Fibroblast of lung (primary cell): ENCODE data around the gene RNF168. TPM values are rescaled to one million over a fixed set of nuclear protein-coding genes. Genes with fewer than 3 reads are reported as not detected.
"Not testable (repeated sequence)": the region's sequence is repeated elsewhere in the genome, so short reads cannot be mapped to it uniquely, and the experiment has no call there.

Source experiments
- DNase-seq, 2 donors: peaks; one replicate each; pipeline versions ENCODE4 v3.0.0 to v3.0.0-alpha.2; 2010; ENCODE audit warnings: low read depth in 2 of 2
- H2AFZ ChIP-seq: 2 replicates; pipeline ENCODE4 v1.5.1; 2012; ENCODE audit warnings: low read length, control low read depth, inconsistent platforms
- H3K27ac ChIP-seq: 2 replicates; pipeline ENCODE4 v1.5.1; 2011; ENCODE audit warnings: low read length, control low read depth; ENCODE audit not compliant: insufficient read depth
- H3K27me3 ChIP-seq: 2 replicates; pipeline ENCODE4 v1.5.1; 2011; ENCODE audit warnings: mild to moderate bottlenecking, low read length; ENCODE audit not compliant: control insufficient read depth, insufficient read depth
- H3K36me3 ChIP-seq: 2 replicates; pipeline ENCODE4 v1.5.1; 2011; ENCODE audit warnings: low read length; ENCODE audit not compliant: control insufficient read depth, insufficient read depth
- H3K4me1 ChIP-seq: 2 replicates; pipeline ENCODE4 v1.5.1; 2011; ENCODE audit warnings: low read length; ENCODE audit not compliant: control insufficient read depth, insufficient read depth; ENCODE audit errors: extremely low read depth
- H3K4me2 ChIP-seq: 2 replicates; pipeline ENCODE4 v1.5.1; 2011; ENCODE audit warnings: low read length, control low read depth; ENCODE audit not compliant: insufficient read depth; ENCODE audit errors: extremely low read depth
- H3K4me3 ChIP-seq, 4 experiments: fragments of 200-600 bp in 1 of 4; sonication (generic) in 1 of 4; replicated peaks in 1 of 4; 2 replicates each; pipeline ENCODE4 v1.5.1; 2011 to 2016; ENCODE audit warnings: low read length in 4 of 4, low read depth in 3 of 4, mild to moderate bottlenecking in 3 of 4, control low read depth in 2 of 4, inconsistent platforms in 1 of 4, mixed read lengths in 1 of 4; ENCODE audit not compliant: insufficient read depth in 1 of 4; ENCODE audit errors: control extremely low read depth in 1 of 4
- H3K79me2 ChIP-seq: 2 replicates; pipeline ENCODE4 v1.5.1; 2012; ENCODE audit warnings: mild to moderate bottlenecking, low read length, inconsistent platforms; ENCODE audit not compliant: control insufficient read depth, insufficient read depth
- H3K9ac ChIP-seq: 2 replicates; pipeline ENCODE4 v1.5.1; 2011; ENCODE audit warnings: mild to moderate bottlenecking, low read length, control low read depth; ENCODE audit not compliant: insufficient read depth
- H3K9me3 ChIP-seq: 2 replicates; pipeline ENCODE4 v1.5.1; 2012; ENCODE audit warnings: low read depth, low read length; ENCODE audit not compliant: control insufficient read depth, insufficient read depth
- H4K20me1 ChIP-seq: 2 replicates; pipeline ENCODE4 v1.5.1; 2011; ENCODE audit warnings: low read length; ENCODE audit not compliant: control insufficient read depth, insufficient read depth; ENCODE audit errors: extremely low read depth
- CTCF ChIP-seq, 2 donors: IDR thresholded peaks in 1 of 2; conservative IDR thresholded peaks in 1 of 2; 1 replicate in 1 of 2; 2 replicates in 1 of 2; pipeline ENCODE4 v1.5.1; 2011 to 2012; ENCODE audit warnings: low read length in 2 of 2, control low read depth in 1 of 2, inconsistent platforms in 1 of 2, low read depth in 1 of 2, mild to moderate bottlenecking in 1 of 2
- EZH2 ChIP-seq: IDR thresholded peaks from 2 replicates; pipeline ENCODE4 v1.5.1; 2012; ENCODE audit warnings: low read length, control low read depth, mild to moderate bottlenecking; ENCODE audit errors: missing control alignments
- polyA plus RNA-seq, 2 donors: library from polyadenylated mRNA; depleted of rRNA in 1 of 2; stranded (reverse) in 1 of 2; unstranded in 1 of 2; fragments of >200 nt; gene quantifications; 2 replicates each; pipeline ENCODE4 v1.2.1, GENCODE V29; 2011 to 2012; ENCODE audit warnings: missing spikeins in 1 of 2
- total RNA-seq: library from RNA; depleted of rRNA; stranded (reverse); fragments of >200 nt; gene quantifications from 2 replicates; pipeline ENCODE4 v1.2.1, GENCODE V29; 2014

Gene RNF168
- total and polyA plus RNA-seq, 2 donors (not counting 1 experiment from before 2014, with no cell fraction given) = 3.1 to 13.7 TPM

- Histone ChIP-seq H3K4me2 (peak within 1 kb of the TSS; percentile 80), H3K27me3 (no peaks in the 10 kb centered on the region), H3K27ac (peak within 1 kb of the TSS; percentile 73), H3K9ac (peak within 1 kb of the TSS; percentile 83), H3K4me1 (peaks cover 3% of the 10 kb centered on the region), H3K36me3 (no peaks in the 10 kb centered on the region), H3K9me3 (no peaks in the 10 kb centered on the region), H3K4me3 (peak within 1 kb of the TSS; percentile 87 to 99 (median 95)), H2AFZ (peak within 1 kb of the TSS; percentile 92), H3K79me2 (peaks cover 44% of the 10 kb centered on the region), H4K20me1 (no peaks in the 10 kb centered on the region)
- no peak for TF ChIP-seq EZH2
- no peak for TF ChIP-seq CTCF (conservative IDR thresholded peaks at IDR 0.05 in 1 of 2, IDR thresholded peaks at IDR 0.05 in 1 of 2; ENCODE audit: low read depth in 1 of 2, low read length in 2 of 2)
- DNase-seq = peak; percentile 87 to 93
Observed at GRCh38 chr3:196432137-196432879, 71.3 kb downstream of the RNF168 start, which contains the start of gene UBXN7. Gene UBXN7 (minus strand): TSS chr3:196432427. CDS start chr3:196432399, 28 bp downstream.

GRCh38 chr3:196431181-196432136 lies 72.1 kb downstream of the RNF168 start:
- Histone ChIP-seq H3K4me1 (peaks cover 3% of the 10 kb centered on the region), H3K27ac (peak overlapping the region; percentile 73), H3K27me3 (no peaks in the 10 kb centered on the region), H4K20me1 (no peaks in the 10 kb centered on the region), H2AFZ (peak overlapping the region; percentile 89), H3K9ac (peak overlapping the region; percentile 83), H3K79me2 (peaks cover 51% of the 10 kb centered on the region), H3K9me3 (no peaks in the 10 kb centered on the region), H3K4me2 (peak overlapping the region; percentile 80), H3K36me3 (no peaks in the 10 kb centered on the region), H3K4me3 (peak overlapping the region; percentile 87 to 99 (median 95))
- DNase-seq = peak; percentile 66
- TF ChIP-seq CTCF (conservative IDR thresholded peaks at IDR 0.05 in 1 of 2, IDR thresholded peaks at IDR 0.05 in 1 of 2; ENCODE audit: low read depth in 1 of 2, low read length in 2 of 2) = no peak
- TF ChIP-seq EZH2 = no peak

DNA sequence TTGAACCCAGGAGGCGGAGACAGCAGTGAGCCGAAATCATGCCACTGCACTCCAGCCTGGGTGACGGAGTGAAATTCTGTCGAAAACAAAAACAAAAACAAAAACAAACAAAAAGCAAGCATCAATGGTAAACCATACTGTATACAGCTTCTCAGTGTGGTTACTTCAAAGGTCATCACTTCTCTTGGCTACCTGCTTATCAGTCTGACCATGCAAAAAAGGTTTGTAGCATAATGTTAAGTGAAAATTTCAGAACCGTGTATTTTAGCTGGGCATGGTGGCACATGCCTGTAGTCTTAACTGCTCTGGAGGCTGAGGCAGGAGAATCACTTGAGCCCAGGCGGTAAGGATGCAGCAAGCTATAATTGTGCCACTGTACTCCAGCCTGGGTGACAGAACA lies 75.5 kb downstream of the RNF168 start:
- Histone ChIP-seq H3K9ac (no peak overlapping the region), H2AFZ (no peak overlapping the region), H4K20me1 (no peaks in the 10 kb centered on the region), H3K27me3 (no peaks in the 10 kb centered on the region), H3K27ac (no peak overlapping the region), H3K4me1 (peaks cover 3% of the 10 kb centered on the region), H3K4me2 (no peak overlapping the region), H3K36me3 (no peaks in the 10 kb centered on the region), H3K79me2 (peaks cover 74% of the 10 kb centered on the region), H3K4me3 (no peak overlapping the region), H3K9me3 (no peaks in the 10 kb centered on the region)
- TF ChIP-seq EZH2 (no peak), CTCF (conservative IDR thresholded peaks at IDR 0.05 in 1 of 2, IDR thresholded peaks at IDR 0.05 in 1 of 2; ENCODE audit: low read depth in 1 of 2, low read length in 2 of 2) (no peak)
- DNase-seq = no peak

- not testable (repeated sequence) for H3K27me3 ChIP-seq, H3K4me3 ChIP-seq, H3K36me3 ChIP-seq, H3K4me1 ChIP-seq, H2AFZ ChIP-seq, H3K27ac ChIP-seq, H3K9ac ChIP-seq, H3K9me3 ChIP-seq, H4K20me1 ChIP-seq, DNase-seq, H3K4me2 ChIP-seq
- peaks cover 66% of the 10 kb centered on the region for H3K79me2 ChIP-seq
Observed at GRCh38 chr3:196424421-196424820, 79.1 kb downstream of the RNF168 start.
